Natural killer cell (primary cell): Measurements from ENCODE around the gene MPV17L2. TPM values are rescaled to one million over a fixed set of nuclear protein-coding genes. Genes with fewer than 3 reads are reported as not detected.

Source experiments
- ATAC-seq, 3 donors: fragments of 150-1000 bp in 2 of 3; fragments of 200-7000 bp in 1 of 3; cut with Tn5 transposase; 1 replicate in 1 of 3; 2 replicates in 2 of 3; pipeline ENCODE4 v1.10.0; 2021; ENCODE audit warnings: mild to moderate bottlenecking in 2 of 3, moderate library complexity in 2 of 3
- DNase-seq, 2 donors: peaks; one replicate each; pipeline versions ENCODE4 v3.0.0 to v3.0.0-alpha.2; 2013 to 2021; ENCODE audit warnings: mixed read lengths in 1 of 2
- H3K27ac ChIP-seq: one replicate; pipeline ENCODE4 v1.5.1; 2013; ENCODE audit warnings: mild to moderate bottlenecking, low read length
- H3K27me3 ChIP-seq: one replicate; pipeline ENCODE4 v1.6.1; 2013; ENCODE audit warnings: low read length; ENCODE audit not compliant: control insufficient read depth, insufficient read depth
- H3K36me3 ChIP-seq: one replicate; pipeline ENCODE4 v1.6.1; 2013; ENCODE audit warnings: low read length; ENCODE audit not compliant: control insufficient read depth, insufficient read depth
- H3K4me1 ChIP-seq: one replicate; pipeline ENCODE4 v1.6.1; 2013; ENCODE audit warnings: low read length; ENCODE audit not compliant: control insufficient read depth, insufficient read depth
- H3K4me3 ChIP-seq: one replicate; pipeline ENCODE4 v1.5.1; 2013; ENCODE audit warnings: low read length
- H3K9me3 ChIP-seq: one replicate; pipeline ENCODE4 v1.6.1; 2013; ENCODE audit warnings: low read length; ENCODE audit not compliant: control insufficient read depth, insufficient read depth
- H3K27ac Mint-ChIP-seq, 2 donors: one replicate each; pipeline ENCODE4 v1.8.0; 2022; ENCODE audit warnings: mild to moderate bottlenecking in 2 of 2, mixed read lengths in 2 of 2, moderate library complexity in 1 of 2
- H3K27me3 Mint-ChIP-seq, 2 donors: one replicate each; pipeline ENCODE4 v1.8.0; 2022; ENCODE audit warnings: low read depth in 2 of 2, mixed read lengths in 2 of 2
- H3K36me3 Mint-ChIP-seq: one replicate; pipeline ENCODE4 v1.8.0; 2022; ENCODE audit warnings: mixed read lengths
- H3K4me1 Mint-ChIP-seq, 2 donors: one replicate each; pipeline ENCODE4 v1.8.0; 2022; ENCODE audit warnings: mixed read lengths in 2 of 2
- H3K4me3 Mint-ChIP-seq: one replicate; pipeline ENCODE4 v1.8.0; 2022; ENCODE audit warnings: mild to moderate bottlenecking, moderate library complexity, mixed read lengths
- H3K9me3 Mint-ChIP-seq, 2 donors: one replicate each; pipeline ENCODE4 v1.8.0; 2022; ENCODE audit warnings: mixed read lengths in 2 of 2
- CTCF ChIP-seq: fragments of 200-600 bp; IDR thresholded peaks from one replicate; pipeline ENCODE4 v1.8.0; 2022; ENCODE audit warnings: antibody characterized with exemption
- WGBS: methylation state at CpG from one replicate; pipeline ENCODE4 v1.1.7; 2013; ENCODE audit warnings: missing lambda C conversion rate; ENCODE audit not compliant: insufficient coverage; 5-methylcytosine and 5-hydroxymethylcytosine counted together
- intact Hi-C: fragments of 100-400 bp; cut with micrococcal nuclease; formaldehyde crosslinking; loops from one replicate; pipeline ENCODE4 v1.14.2; 2022
- total RNA-seq, 4 donors: library from RNA; stranded (reverse); fragments of 120-200 nt in 1 of 4; gene quantifications; one replicate each; pipeline versions ENCODE4 v1.2.3 to v1.2.4, GENCODE V29; 2013 to 2022

Gene MPV17L2
- total RNA-seq, 3 donors from 2014 or later (not counting 1 experiment from before 2014, with no cell fraction given): 4.1 to 5.6 (median 4.5) TPM

GRCh38 chr19:18226956-18227780 is 34.1 kb downstream of the MPV17L2 start:
- DNase-seq: no peak
- H3K4me3 Mint-ChIP-seq: no peak overlapping the region
- H3K27ac Mint-ChIP-seq: no peak overlapping the region
- intact Hi-C loops: no loop called here
- no peaks in the 10 kb centered on the region for H3K36me3 ChIP-seq
- H3K27me3 ChIP-seq: peaks cover 39% of the 10 kb centered on the region
- H3K9me3 Mint-ChIP-seq: no peaks in the 10 kb centered on the region
- 83% methylated on average over 18 of the region's 18 CpGs for WGBS
- H3K4me3 ChIP-seq: no peak overlapping the region
- peaks cover 47 to 66% of the 10 kb centered on the region in 2 donors for H3K27me3 Mint-ChIP-seq
- ATAC-seq: no peak
- H3K27ac ChIP-seq: no peak overlapping the region
- TF ChIP-seq CTCF: no peak
- peaks cover 19% of the 10 kb centered on the region for H3K4me1 ChIP-seq
- peaks cover 9 to 17% of the 10 kb centered on the region in 2 donors for H3K4me1 Mint-ChIP-seq
- no peaks in the 10 kb centered on the region for H3K9me3 ChIP-seq
- no peaks in the 10 kb centered on the region for H3K36me3 Mint-ChIP-seq

- Mint-ChIP-seq H3K9me3 (no peaks in the 10 kb centered on the region), H3K4me3 (no peak overlapping the region), H3K27ac (no peak overlapping the region), H3K27me3 (peaks cover 50 to 66% of the 10 kb centered on the region in 2 donors), H3K36me3 (no peaks in the 10 kb centered on the region), H3K4me1 (peaks cover 9 to 17% of the 10 kb centered on the region in 2 donors)
- peaks cover 43% of the 10 kb centered on the region for H3K27me3 ChIP-seq
- no peak overlapping the region for H3K27ac ChIP-seq
- H3K4me1 ChIP-seq: peaks cover 22% of the 10 kb centered on the region
- DNase-seq (no peak), ATAC-seq (no peak)
- no peak overlapping the region for H3K4me3 ChIP-seq
- no peaks in the 10 kb centered on the region for H3K36me3 ChIP-seq
- intact Hi-C loops: no loop called here
- no peak for TF ChIP-seq CTCF
- peaks cover under 1% of the 10 kb centered on the region for H3K9me3 ChIP-seq
- WGBS: 65% methylated on average over 5 of the region's 6 CpGs
These were observed 34.8 kb downstream of the MPV17L2 start for GRCh38 chr19:18227781-18228271.

GRCh38 chr19:18229474-18229873 is 36.5 kb downstream of the MPV17L2 start:
- no peak overlapping the region for H3K27ac Mint-ChIP-seq
- peaks cover 0 to 3% of the 10 kb centered on the region in 2 donors for H3K9me3 Mint-ChIP-seq
- no peak overlapping the region for H3K4me3 Mint-ChIP-seq
- no peaks in the 10 kb centered on the region for H3K36me3 Mint-ChIP-seq
- no peak overlapping the region for H3K4me3 ChIP-seq
- peaks cover 4 to 17% of the 10 kb centered on the region in 2 donors for H3K4me1 Mint-ChIP-seq
- peaks cover 16% of the 10 kb centered on the region for H3K4me1 ChIP-seq
- DNase-seq (no peak), ATAC-seq (no peak)
- H3K27ac ChIP-seq: no peak overlapping the region
- peaks cover 10% of the 10 kb centered on the region for H3K9me3 ChIP-seq
- no peaks in the 10 kb centered on the region for H3K36me3 ChIP-seq
- peaks cover 46% of the 10 kb centered on the region for H3K27me3 ChIP-seq
- 56% methylated on average over 5 of the region's 5 CpGs for WGBS
- TF ChIP-seq CTCF: peak; percentile 43
- peaks cover 52 to 68% of the 10 kb centered on the region in 2 donors for H3K27me3 Mint-ChIP-seq
- intact Hi-C loops: no loop called here
